ENCODE results near the gene TNFSF8. TPM values are rescaled to one million over a fixed set of nuclear protein-coding genes. Genes with fewer than 3 reads are reported as not detected.

TNFSF8 gene
- total and polyA plus RNA-seq, 2 of the 8 experiments (the other 6 are each of a cell fraction or from before 2014, with no cell fraction given) = not detected

- TF ChIP-seq PHF8 (conservative IDR thresholded peaks at IDR 0.05; ENCODE audit: low read depth, low read length) (no peak), SIRT6 (IDR thresholded peaks at IDR 0.05; ENCODE audit: low read length) (no peak), POLR2AphosphoS5 (IDR thresholded peaks at IDR 0.05; ENCODE audit: low read depth, low read length) (no peak), CHD2 (IDR thresholded peaks at IDR 0.05; ENCODE audit: low read length) (no peak), NRF1 (IDR thresholded peaks at IDR 0.05; ENCODE audit: low read depth, low read length) (no peak), JUN (IDR thresholded peaks at IDR 0.05; ENCODE audit: low read depth, low read length) (no peak), KDM5A (IDR thresholded peaks at IDR 0.05; ENCODE audit: low read length) (no peak), KDM4A (IDR thresholded peaks at IDR 0.05; ENCODE audit: low read depth, low read length, severe bottlenecking) (no peak)
These were observed 30.9 kb downstream of the TNFSF8 start (continued) for GRCh38 chr9:114899461-114899860.

Measured in H1 (cell line).